ENCODE results near the gene QRFPR.

DNA sequence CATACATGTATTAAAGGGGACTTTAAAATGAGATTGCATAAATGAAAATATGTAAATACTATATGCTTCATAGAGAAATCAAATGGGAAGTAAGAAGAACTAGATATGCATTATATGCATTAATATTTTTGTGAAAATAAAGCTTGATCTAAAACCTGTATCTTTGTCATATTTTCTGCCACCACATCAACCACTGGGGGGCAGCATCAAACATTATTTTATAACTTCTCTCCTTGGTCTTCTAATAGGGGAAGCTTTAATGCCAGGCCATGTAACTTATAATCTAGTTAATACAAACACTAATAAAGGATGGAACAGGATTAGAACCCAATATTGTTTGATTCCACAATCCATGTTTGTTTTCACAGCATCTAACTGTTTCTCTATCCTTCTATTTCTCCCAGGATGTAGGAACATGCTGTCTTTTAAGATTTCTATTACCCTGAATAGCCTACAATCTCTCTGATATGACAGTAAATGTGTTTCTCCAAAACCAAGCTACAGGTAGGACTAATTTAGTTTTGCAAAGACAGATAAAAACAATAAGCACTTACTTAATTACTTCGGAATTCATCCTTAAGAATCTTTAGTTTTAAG, 10.0 kb downstream of the QRFPR start:
- TF ChIP-seq, protein P1, sequence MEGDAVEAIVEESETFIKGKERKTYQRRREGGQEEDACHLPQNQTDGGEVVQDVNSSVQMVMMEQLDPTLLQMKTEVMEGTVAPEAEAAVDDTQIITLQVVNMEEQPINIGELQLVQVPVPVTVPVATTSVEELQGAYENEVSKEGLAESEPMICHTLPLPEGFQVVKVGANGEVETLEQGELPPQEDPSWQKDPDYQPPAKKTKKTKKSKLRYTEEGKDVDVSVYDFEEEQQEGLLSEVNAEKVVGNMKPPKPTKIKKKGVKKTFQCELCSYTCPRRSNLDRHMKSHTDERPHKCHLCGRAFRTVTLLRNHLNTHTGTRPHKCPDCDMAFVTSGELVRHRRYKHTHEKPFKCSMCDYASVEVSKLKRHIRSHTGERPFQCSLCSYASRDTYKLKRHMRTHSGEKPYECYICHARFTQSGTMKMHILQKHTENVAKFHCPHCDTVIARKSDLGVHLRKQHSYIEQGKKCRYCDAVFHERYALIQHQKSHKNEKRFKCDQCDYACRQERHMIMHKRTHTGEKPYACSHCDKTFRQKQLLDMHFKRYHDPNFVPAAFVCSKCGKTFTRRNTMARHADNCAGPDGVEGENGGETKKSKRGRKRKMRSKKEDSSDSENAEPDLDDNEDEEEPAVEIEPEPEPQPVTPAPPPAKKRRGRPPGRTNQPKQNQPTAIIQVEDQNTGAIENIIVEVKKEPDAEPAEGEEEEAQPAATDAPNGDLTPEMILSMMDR (IDR thresholded peaks at IDR 0.05; ENCODE audit: insufficient read depth, low read length, poor library complexity, severe bottlenecking): no peak
- TF ChIP-seq EZH2phosphoT487 (conservative IDR thresholded peaks at IDR 0.05; ENCODE audit: low read length): no peak

Data from SU-DHL-6 (cell line).